GM04503 (cell line): ENCODE results near the gene COBL.
"Not testable (repeated sequence)": the region's sequence is repeated elsewhere in the genome, so short reads cannot be mapped to it uniquely, and the experiment has no call there.

Experiments used
- DNase-seq: peaks from one replicate; pipeline ENCODE4 v3.0.0-alpha.2; 2012; ENCODE audit warnings: low read depth

The COBL gene

DNA sequence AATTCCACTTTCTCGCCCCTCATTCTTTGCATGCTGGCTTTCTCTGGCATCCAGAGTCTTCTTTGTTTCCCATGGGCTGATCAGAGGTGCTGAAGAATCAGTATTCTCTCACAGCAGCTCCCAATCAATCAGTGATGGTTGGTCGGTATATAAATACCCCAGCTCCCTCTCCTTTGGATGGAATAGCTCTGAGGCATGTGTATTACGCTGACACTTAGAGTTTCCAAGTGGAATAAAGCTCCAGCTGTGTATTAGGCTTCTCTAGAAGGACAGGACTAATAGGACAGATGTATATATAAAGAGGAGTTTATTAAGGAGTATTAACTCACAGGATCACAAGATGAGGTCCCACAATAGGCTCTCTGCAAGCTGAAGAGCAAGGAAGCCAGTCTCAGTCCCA lies 315.7 kb downstream of the COBL start:
- no peak for DNase-seq

DNA sequence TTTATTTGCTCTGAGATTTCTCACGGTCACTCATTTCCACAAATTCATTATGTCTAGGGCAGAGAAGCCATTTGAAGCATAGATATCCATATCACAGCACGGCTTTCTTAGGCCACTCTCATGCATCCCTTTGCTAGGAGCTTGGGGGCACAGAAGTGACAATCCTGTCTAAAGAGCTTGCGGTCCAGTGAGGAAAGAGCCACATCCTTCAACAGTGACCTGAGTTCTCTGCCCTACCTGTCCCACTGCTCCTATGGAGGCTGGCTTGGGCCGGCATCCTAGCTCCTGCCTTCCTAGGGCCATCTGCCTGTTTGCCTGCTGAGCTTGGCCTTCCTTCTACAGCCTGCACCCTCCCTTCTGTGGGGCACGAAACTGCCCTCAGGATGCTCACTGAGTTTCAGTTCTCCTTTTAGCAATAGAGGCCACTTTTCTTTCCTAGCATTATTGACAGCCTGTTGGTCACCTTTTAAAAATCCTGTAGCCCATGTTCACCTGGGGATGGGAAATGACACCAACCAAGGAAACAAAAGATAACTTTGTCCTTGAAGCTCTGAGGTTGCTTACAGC lies 321.8 kb downstream of the COBL start:
- no peak for DNase-seq

GRCh38 chr7:50990214-50990613 lies 326.4 kb downstream of the COBL start:
- not testable (repeated sequence) for DNase-seq

- DNase-seq: no peak
Measured at GRCh38 chr7:50988988-50989387, 327.6 kb downstream of the COBL start.

GRCh38 chr7:50988465-50988864 lies 328.1 kb downstream of the COBL start:
- no peak for DNase-seq

DNA sequence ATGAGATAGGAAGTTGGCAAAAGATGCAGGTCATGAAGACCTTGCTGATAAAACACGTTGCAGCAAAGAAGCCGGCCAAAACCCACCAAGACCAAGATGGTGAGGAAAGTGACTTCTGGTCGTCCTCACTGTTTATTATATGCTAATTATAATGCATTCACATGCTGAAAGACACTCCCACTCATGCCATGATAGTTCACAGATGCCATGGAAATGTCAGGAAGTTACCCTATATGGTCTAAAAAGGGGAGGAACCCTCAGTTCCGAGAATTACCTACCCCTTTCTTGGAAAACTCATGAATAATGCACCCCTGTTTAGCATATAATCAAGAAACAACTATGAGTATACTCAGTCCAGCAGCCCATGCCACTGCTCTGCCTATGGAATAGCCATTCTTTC lies 331.5 kb downstream of the COBL start:
- DNase-seq: no peak

DNA sequence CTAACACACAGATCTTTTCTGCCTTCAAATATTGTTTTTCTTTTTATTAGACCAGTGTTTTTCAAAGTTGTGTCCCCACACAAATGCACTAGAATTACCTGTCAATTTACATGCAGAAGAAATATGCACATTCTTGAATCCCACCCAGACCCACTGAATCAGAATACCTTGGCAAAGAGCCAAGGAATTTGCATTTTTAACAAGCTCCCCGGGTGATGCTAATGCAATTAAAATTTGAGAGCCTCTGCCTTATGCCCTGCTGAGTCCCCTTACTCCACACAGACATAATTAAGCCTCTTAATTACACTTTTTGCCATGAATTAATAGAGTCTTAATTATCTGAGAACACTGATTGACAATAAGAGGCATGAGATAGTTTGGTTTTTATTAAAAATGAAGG lies 332.8 kb downstream of the COBL start:
- DNase-seq: no peak

DNA sequence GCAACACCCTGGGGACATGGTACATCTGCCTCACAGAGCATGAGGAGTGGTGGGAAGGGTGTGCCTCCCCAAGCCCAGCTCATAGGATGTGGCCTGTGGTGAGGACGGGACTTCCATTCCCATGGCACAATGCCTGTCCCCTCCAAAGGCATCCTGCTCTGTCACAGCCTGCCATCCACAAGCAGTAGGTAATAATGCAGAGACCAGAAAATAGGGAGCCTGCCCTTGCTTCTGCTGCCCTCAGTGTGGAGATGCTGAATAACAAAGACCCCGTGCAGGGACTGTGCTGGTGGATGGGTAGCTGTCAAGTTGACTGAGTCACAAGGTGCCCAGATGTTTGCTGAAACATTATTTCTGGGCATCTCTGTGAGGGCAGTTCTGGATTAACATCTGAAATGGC lies 334.0 kb downstream of the COBL start:
- no peak for DNase-seq

DNA sequence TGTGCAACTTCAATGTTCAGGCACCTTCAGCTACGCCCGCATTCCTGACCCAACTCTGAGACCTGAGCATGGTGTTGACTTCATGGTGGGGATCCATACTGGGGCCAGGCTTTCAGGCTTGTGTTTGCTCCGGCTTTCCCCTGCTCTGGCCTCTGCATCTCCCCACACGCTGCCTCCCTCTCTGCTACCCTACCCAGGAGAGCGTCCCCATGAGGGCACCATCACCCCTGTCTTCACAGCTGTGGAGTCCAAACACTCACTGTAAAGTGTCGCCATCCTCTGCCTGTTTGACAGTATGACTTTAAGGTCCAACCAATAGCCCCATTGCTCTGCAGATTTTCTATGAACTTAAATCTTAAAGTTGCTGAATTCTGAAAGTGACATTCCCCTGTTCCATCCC lies 334.9 kb downstream of the COBL start:
- DNase-seq: no peak

DNA sequence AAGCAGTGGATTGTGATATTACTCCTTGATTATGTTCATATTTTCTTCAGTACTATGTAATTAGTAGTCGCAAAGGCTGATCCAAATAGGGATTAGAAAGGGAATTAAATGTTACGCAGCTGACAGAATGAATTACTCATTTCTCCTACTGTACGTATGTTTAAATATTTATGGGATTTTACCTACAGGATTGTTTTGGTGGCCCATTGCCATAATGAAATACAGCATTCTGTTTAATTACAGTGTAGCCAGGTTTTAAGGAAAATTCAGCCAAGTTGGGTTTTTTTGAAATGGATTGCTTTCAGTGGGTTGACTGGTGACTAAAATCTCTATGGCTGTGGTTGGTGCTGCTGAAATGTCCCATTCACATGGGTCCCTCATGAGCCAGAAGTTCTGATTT lies 336.2 kb downstream of the COBL start:
- DNase-seq: no peak

- DNase-seq: no peak
Measured at GRCh38 chr7:50978633-50979215, 337.9 kb downstream of the COBL start.

- DNase-seq: no peak
Measured at GRCh38 chr7:50977421-50977820, 339.2 kb downstream of the COBL start.

GRCh38 chr7:50976064-50976463 lies 340.5 kb downstream of the COBL start:
- no peak for DNase-seq

DNA sequence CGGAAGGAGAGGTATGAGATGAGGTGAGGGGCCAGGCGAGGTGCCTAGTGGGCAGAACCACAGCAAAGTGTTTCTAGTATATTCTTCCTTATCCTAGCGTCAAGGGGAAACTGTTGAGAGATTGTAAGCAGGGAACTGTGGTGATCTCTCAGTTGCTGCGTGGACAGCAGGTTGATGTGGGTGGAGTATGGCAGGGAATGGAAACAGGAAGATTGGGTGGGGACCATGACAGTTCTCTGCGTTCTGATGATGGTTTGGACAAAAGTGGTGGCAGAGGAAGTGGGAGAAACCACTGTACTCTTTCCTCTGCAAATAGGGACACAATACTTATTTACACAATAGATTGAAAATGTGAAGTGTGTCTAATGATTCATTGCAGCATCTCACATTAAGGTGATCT lies 342.4 kb downstream of the COBL start:
- no peak for DNase-seq

DNA sequence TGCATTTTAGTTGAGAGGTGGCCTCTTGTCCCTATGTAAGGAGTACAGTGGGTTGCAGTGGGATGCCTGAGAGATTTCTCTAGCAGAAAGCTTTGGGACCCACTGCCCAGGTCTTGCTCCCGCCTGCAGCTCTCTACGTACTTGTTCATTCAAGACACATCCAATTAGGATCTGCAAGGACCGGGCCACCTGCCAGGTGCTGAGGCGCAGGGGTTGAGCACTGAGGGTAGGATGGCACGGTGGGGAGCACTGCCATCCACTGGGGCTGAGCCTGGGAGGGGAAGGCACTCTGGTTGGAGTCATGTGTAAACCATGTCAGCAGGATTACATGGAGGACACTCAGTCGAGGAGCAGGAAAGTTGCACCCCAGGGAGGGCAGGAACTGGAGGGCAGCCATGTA lies 342.8 kb downstream of the COBL start:
- DNase-seq: no peak

GRCh38 chr7:50970092-50970491 lies 346.5 kb downstream of the COBL start:
- DNase-seq: no peak
